SU-DHL-6 (cell line): ENCODE measurements around the gene TMED7.
"Not testable (repeated sequence)": the region's sequence is repeated elsewhere in the genome, so short reads cannot be mapped to it uniquely, and the experiment has no call there.

Experiments used
- H2AFZ ChIP-seq: fragments of 200-600 bp; sonication (generic); 2 replicates; pipeline ENCODE4 v1.6.1; 2014; ENCODE audit warnings: low read depth, mild to moderate bottlenecking, moderate library complexity, mixed read lengths, antibody characterized with exemption, low read length; ENCODE audit not compliant: severe bottlenecking
- H3F3A ChIP-seq: fragments of 200-600 bp; shearing (Covaris generic); 2 replicates; pipeline ENCODE4 v1.6.0; 2016; ENCODE audit warnings: antibody characterized with exemption, mild to moderate bottlenecking; ENCODE audit not compliant: insufficient read depth
- H3K27ac ChIP-seq: fragments of 200-600 bp; sonication (generic); 2 replicates; pipeline ENCODE4 v1.5.1; 2016; ENCODE audit warnings: low read depth, mild to moderate bottlenecking, low read length, moderate library complexity, mixed read lengths
- H3K27me3 ChIP-seq: fragments of 200-600 bp; sonication (generic), shearing (Covaris generic); 2 replicates; pipeline ENCODE4 v1.6.0; 2014; ENCODE audit warnings: mild to moderate bottlenecking, low read length
- H3K36me3 ChIP-seq: fragments of 200-600 bp; sonication (generic); 2 replicates; pipeline ENCODE4 v1.6.1; 2014; ENCODE audit warnings: mild to moderate bottlenecking, low read length, mixed read lengths
- H3K4me2 ChIP-seq: fragments of 300-600, 200-600 bp; shearing (Covaris generic), sonication (generic); 2 replicates; pipeline ENCODE4 v1.6.0; 2014; ENCODE audit warnings: low read length, low read depth, mild to moderate bottlenecking; ENCODE audit not compliant: poor library complexity, severe bottlenecking
- H3K4me3 ChIP-seq: fragments of 200-600 bp; sonication (generic); 2 replicates; pipeline ENCODE4 v1.5.1; 2014; ENCODE audit warnings: antibody characterized with exemption, low read length, mild to moderate bottlenecking, mixed read lengths; ENCODE audit not compliant: insufficient read depth, poor library complexity, severe bottlenecking
- H3K79me2 ChIP-seq: fragments of 200-600 bp; sonication (generic); 2 replicates; pipeline ENCODE4 v1.6.1; 2014; ENCODE audit warnings: mild to moderate bottlenecking, low read length, moderate library complexity; ENCODE audit not compliant: insufficient read depth
- H3K9ac ChIP-seq: fragments of 200-600 bp; sonication (generic); 2 replicates; pipeline ENCODE4 v1.7.0; 2014; ENCODE audit warnings: mild to moderate bottlenecking, low read length
- H3K9me2 ChIP-seq: fragments of 200-600 bp; sonication (generic); replicated peaks from 2 replicates; pipeline ENCODE4 v1.6.1; 2014; ENCODE audit warnings: low read length; ENCODE audit not compliant: insufficient read depth
- H3K9me3 ChIP-seq: fragments of 200-600 bp; sonication (generic); 2 replicates; pipeline ENCODE4 v1.6.1; 2014; ENCODE audit warnings: low read length, mixed read lengths; ENCODE audit not compliant: insufficient read depth
- H4K20me1 ChIP-seq: fragments of 200-600 bp; sonication (generic); 2 replicates; pipeline ENCODE4 v1.6.1; 2014; ENCODE audit warnings: low read depth, mild to moderate bottlenecking, antibody characterized with exemption, low read length, moderate library complexity, mixed read lengths
- CTCF ChIP-seq: fragments of 200-600 bp; sonication (generic); IDR thresholded peaks from one replicate; pipeline ENCODE4 v1.5.1; 2017; ENCODE audit warnings: antibody characterized with exemption, mild to moderate bottlenecking, low read length, moderate library complexity; ENCODE audit not compliant: insufficient read depth, poor library complexity, severe bottlenecking
- EZH2phosphoT487 ChIP-seq: fragments of 200-600 bp; sonication (generic), shearing (Covaris generic); conservative IDR thresholded peaks from 2 replicates; pipeline ENCODE4 v1.6.1; 2018; ENCODE audit warnings: mild to moderate bottlenecking, antibody characterized with exemption, low read length, moderate library complexity, mixed read lengths

TMED7 gene

GRCh38 chr5:115649541-115649940 lies 23.7 kb upstream of the TMED7 start:
- Histone ChIP-seq H3K79me2 (no peaks in the 10 kb centered on the region), H3K4me3 (no peak overlapping the region), H3K9me3 (no peaks in the 10 kb centered on the region), H4K20me1 (no peaks in the 10 kb centered on the region), H3K27me3 (no peaks in the 10 kb centered on the region), H3K27ac (no peak overlapping the region), H3K36me3 (no peaks in the 10 kb centered on the region), H2AFZ (no peak overlapping the region), H3K9me2 (no peaks in the 10 kb centered on the region), H3K4me2 (no peak overlapping the region), H3K9ac (no peak overlapping the region), H3F3A (no peaks in the 10 kb centered on the region)
- TF ChIP-seq EZH2phosphoT487, result no peak
- no peak for TF ChIP-seq CTCF

GRCh38 chr5:115648056-115648455 lies 22.2 kb upstream of the TMED7 start:
- H4K20me1 ChIP-seq, result no peaks in the 10 kb centered on the region
- H3K36me3 ChIP-seq, result no peaks in the 10 kb centered on the region
- H3K27ac ChIP-seq, result no peak overlapping the region
- H3K9ac ChIP-seq, result no peak overlapping the region
- H3K9me3 ChIP-seq, result no peaks in the 10 kb centered on the region
- H3F3A ChIP-seq, result no peaks in the 10 kb centered on the region
- TF ChIP-seq CTCF (no peak), EZH2phosphoT487 (no peak)
- no peak overlapping the region for H2AFZ ChIP-seq
- H3K27me3 ChIP-seq, result no peaks in the 10 kb centered on the region
- no peak overlapping the region for H3K4me2 ChIP-seq
- no peaks in the 10 kb centered on the region for H3K9me2 ChIP-seq
- H3K79me2 ChIP-seq, result no peaks in the 10 kb centered on the region
- H3K4me3 ChIP-seq, result no peak overlapping the region

GRCh38 chr5:115645386-115645785 lies 19.6 kb upstream of the TMED7 start:
- not testable (repeated sequence) for H3K4me3 ChIP-seq, H3K27ac ChIP-seq, H4K20me1 ChIP-seq, H3F3A ChIP-seq, H3K36me3 ChIP-seq, H3K4me2 ChIP-seq, H3K9ac ChIP-seq, H3K9me3 ChIP-seq, H2AFZ ChIP-seq, H3K9me2 ChIP-seq, H3K79me2 ChIP-seq, H3K27me3 ChIP-seq

- H3K9ac ChIP-seq, result no peak overlapping the region
- no peak overlapping the region for H3K4me3 ChIP-seq
- TF ChIP-seq EZH2phosphoT487 (no peak), CTCF (no peak)
- H3F3A ChIP-seq, result no peaks in the 10 kb centered on the region
- no peaks in the 10 kb centered on the region for H3K9me2 ChIP-seq
- no peak overlapping the region for H3K4me2 ChIP-seq
- H3K79me2 ChIP-seq, result no peaks in the 10 kb centered on the region
- no peak overlapping the region for H2AFZ ChIP-seq
- H3K36me3 ChIP-seq, result no peaks in the 10 kb centered on the region
- H3K27ac ChIP-seq, result no peak overlapping the region
- no peaks in the 10 kb centered on the region for H4K20me1 ChIP-seq
- H3K9me3 ChIP-seq, result no peaks in the 10 kb centered on the region
- H3K27me3 ChIP-seq, result no peaks in the 10 kb centered on the region
These were observed 18.2 kb upstream of the TMED7 start for GRCh38 chr5:115644046-115644445.
